SH-SY5Y (cell line): ENCODE results near the gene COMMD1.

Experiments
- GATA2 ChIP-seq: IDR thresholded peaks from 2 replicates; pipeline ENCODE4 v1.6.1; 2011; ENCODE audit warnings: mild to moderate bottlenecking, low read depth, low read length
- GATA3 ChIP-seq: IDR thresholded peaks from 2 replicates; pipeline ENCODE4 v1.6.1; 2011; ENCODE audit warnings: low read depth, mild to moderate bottlenecking, low read length, moderate library complexity

COMMD1 gene

GRCh38 chr2:62099523-62100175 is 194.2 kb downstream of the COMMD1 start:
- TF ChIP-seq GATA2 (no peak), GATA3 (no peak)

GRCh38 chr2:62101886-62102285 is 196.4 kb downstream of the COMMD1 start:
- TF ChIP-seq GATA3, result no peak
- no peak for TF ChIP-seq GATA2

GRCh38 chr2:62102402-62102920 is 197.0 kb downstream of the COMMD1 start:
- TF ChIP-seq GATA3 (no peak), GATA2 (no peak)

DNA sequence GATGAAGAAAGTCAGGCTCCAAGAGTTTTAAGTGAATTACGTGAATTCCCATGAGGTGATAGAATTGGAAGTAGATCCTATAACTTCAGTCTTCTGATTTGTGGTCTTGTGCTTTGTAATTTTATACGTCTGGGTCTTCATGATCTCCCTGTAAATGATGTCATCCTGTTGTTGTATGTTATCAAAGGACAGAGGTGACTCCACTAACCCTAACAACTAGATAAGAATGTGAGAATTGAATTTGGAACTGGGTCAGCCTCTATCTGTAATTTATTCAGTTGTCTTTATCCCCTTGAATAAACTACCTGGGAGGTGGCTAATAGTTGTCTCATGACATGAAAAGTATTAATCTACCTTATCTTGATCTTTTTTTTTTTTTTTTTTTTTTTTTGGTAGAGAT is 204.1 kb downstream of the COMMD1 start:
- TF ChIP-seq GATA2 (no peak), GATA3 (no peak)

GRCh38 chr2:62110415-62111025 is 205.0 kb downstream of the COMMD1 start:
- TF ChIP-seq GATA2 (no peak), GATA3 (no peak)

DNA sequence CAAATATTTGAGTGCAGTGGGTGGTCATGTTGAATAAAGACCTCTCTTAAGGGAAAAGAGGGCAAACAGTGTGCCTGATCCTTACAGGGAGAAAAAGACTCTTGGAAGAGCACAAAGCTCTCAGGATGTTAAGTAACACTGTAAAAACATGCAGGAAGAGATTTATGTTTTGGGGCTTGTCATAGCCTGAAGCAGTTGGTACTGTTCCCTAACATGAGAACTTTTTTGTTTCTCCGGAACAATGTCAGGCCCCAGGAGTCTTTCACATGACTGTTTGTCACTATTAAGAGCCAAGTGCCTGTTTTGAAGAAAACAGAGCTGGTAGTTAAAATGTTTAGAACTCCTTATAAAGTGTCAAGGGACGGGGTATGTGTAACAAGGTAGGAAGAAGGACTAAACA is 206.7 kb downstream of the COMMD1 start:
- TF ChIP-seq GATA2 (no peak), GATA3 (no peak)

GRCh38 chr2:62114564-62114963 is 209.1 kb downstream of the COMMD1 start:
- no peak for TF ChIP-seq GATA2
- TF ChIP-seq GATA3, result no peak

GRCh38 chr2:62116983-62117382 is 211.5 kb downstream of the COMMD1 start:
- TF ChIP-seq GATA3 (no peak), GATA2 (no peak)

DNA sequence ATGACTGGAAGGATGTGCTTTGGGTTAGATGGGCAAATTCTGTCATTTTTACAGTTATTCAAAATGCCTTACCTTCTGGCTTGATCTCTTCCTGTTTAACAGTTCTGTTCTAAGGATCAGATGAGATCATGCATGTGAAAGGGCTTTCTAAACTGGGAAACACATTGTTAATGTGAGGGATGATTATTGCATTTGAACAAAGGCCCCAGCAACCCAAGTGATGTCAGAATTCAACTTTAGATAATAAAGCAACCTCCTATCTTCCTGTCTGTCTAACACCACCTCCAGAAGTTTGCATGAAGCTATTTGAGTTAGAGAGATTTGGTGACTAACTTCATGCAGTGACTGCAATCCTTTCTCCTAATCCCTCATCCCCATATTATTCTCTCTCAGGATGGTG is 212.7 kb downstream of the COMMD1 start:
- TF ChIP-seq GATA3 (no peak), GATA2 (no peak)

DNA sequence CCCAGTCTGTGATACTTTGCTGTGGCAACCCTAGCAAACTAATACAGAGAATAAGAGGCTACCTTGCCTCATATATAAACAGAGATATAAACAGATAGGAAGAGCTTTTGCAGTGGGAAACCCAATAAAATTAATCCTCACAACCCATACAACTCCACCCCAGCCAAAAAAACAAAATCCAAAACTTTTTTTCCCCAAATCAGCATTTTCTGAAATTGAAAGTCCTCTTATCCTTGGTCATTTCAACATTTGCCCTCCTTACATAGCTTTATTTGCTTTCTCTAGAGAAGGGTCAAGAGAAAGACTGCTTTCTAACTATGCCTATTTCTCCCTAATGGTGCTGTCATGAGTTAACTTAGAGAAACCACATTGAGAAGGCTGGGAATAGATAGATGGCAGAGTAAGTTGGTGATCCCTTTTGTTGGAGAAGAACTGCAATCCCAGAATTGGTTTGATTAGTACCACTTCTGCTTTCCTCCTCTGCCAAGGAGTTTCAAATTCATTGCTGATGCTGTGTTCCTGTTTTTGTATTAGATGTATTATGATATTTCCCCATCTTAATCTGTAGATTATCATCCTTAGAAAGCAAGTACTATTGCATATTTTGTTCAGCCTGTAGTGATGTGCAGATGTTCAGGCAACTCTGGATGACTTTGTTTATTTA is 214.0 kb downstream of the COMMD1 start:
- TF ChIP-seq GATA2 (no peak), GATA3 (no peak)

GRCh38 chr2:62133320-62133823 is 227.9 kb downstream of the COMMD1 start:
- TF ChIP-seq GATA2 (no peak), GATA3 (no peak)

DNA sequence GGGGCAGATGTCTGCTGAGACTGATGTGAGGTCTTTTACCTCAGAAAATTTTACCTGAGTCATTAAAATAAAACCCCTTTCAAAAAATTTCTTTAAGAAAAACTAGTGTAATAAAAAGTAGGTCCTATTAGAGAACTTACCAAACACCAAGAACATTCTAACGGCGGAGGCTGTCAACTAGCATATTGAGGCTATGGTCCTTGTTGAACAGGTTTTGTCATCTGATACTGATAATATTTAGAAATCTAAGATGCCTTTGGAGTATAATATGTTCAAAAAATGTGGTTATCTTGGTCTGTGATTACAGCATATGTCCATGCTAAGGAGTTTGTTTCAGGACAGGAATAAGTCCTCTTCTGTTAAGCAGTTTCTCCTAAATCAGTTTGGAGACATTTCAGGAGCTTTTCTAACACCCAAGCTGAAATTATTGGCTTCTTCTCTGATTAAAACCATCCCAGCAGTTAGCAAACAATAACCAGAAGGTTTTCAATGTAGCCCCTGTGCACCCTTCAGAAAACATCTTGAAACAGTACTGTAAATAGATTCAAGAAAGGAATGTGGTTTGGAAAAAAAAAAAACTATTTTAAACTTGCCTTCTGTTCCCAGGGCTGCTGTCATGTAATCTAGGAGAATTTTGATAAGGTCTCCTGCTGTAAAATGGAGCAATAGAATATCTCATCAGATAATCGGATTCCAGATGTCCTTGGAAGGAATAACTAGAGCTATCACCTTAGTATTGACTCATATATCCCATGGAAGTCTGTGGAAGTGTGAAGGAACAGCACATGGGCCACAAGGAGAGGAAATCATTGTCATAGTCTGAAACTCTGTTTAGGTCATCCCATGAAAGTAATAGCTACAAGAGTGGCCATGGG is 231.7 kb downstream of the COMMD1 start:
- TF ChIP-seq GATA3, result no peak

- no peak for TF ChIP-seq GATA3
- TF ChIP-seq GATA2, result no peak
These were observed 235.1 kb downstream of the COMMD1 start for GRCh38 chr2:62140426-62141141.

- TF ChIP-seq GATA3, result no peak
- no peak for TF ChIP-seq GATA2
These were observed 235.8 kb downstream of the COMMD1 start for GRCh38 chr2:62141142-62141740.
